HepG2 (cell line): ENCODE data around the gene FAM83C. TPM values are rescaled to one million over a fixed set of nuclear protein-coding genes. Genes with fewer than 3 reads are reported as not detected.

Experiments used
- ATAC-seq: fragments of 200-7000 bp; cut with Tn5 transposase; 3 replicates; pipeline ENCODE4 v1.9.1; 2020; ENCODE audit warnings: mild to moderate bottlenecking, moderate library complexity
- BruUV-seq: library from RNA; stranded (reverse); fragments of 400-500 nt; replicated peaks from 2 replicates; lab custom pipeline; 2021; lab: Mats Ljungman, UMichigan
- CTCF ChIA-PET: fragments of 300-600 bp; formaldehyde crosslinking; extraction: SDS; loops from one replicate; lab custom pipeline; 2021; ENCODE audit warnings: low total read pairs, inconsistent platforms, low intra/inter-chr PET ratio; lab: Yijun Ruan, JAX
- POLR2A ChIA-PET: fragments of 350-600 bp; sonication (Branson Sonifier 250); formaldehyde crosslinking; loops from one replicate; lab custom pipeline; 2020; ENCODE audit warnings: antibody characterized with exemption, inconsistent platforms; lab: Yijun Ruan, JAX
- DNase-seq: peaks from one replicate; pipeline ENCODE4 v3.0.0-alpha.2; 2015; ENCODE audit warnings: low spot score
- FAIRE-seq: peaks from 3 replicates; lab custom pipeline; 2011; peaks lifted over from hg19 to GRCh38; lab: Jason Lieb, UNC
- H2AFZ ChIP-seq: one replicate; pipeline ENCODE4 v1.6.1; 2011; ENCODE audit warnings: low read length, inconsistent platforms
- H3K27ac ChIP-seq: fragments of 300-600 bp; 3 replicates; pipeline ENCODE4 v1.8.0; 2011; ENCODE audit warnings: mixed run types, mild to moderate bottlenecking, mixed read lengths, low read length, inconsistent platforms; ENCODE audit not compliant: insufficient read depth; ENCODE audit errors: extremely low read length
- H3K27me3 ChIP-seq, 2 experiments: fragments of 200-600 bp in 1 of 2; 2 replicates in 1 of 2; 3 replicates in 1 of 2; pipeline versions ENCODE4 v1.6.0 to v1.8.0; 2011; ENCODE audit warnings: low read length in 2 of 2, mild to moderate bottlenecking in 2 of 2, moderate library complexity in 2 of 2, inconsistent platforms in 1 of 2; ENCODE audit not compliant: insufficient read depth in 2 of 2, control insufficient read depth in 1 of 2
- H3K36me3 ChIP-seq, 2 experiments: fragments of 200-600 bp in 1 of 2; replicated peaks in 1 of 2; 2 replicates in 1 of 2; 3 replicates in 1 of 2; pipeline versions ENCODE4 v1.5.1 to v1.8.0; 2011; ENCODE audit warnings: low read length in 2 of 2, inconsistent platforms in 1 of 2; ENCODE audit not compliant: insufficient read depth in 2 of 2, control insufficient read depth in 1 of 2
- H3K4me1 ChIP-seq: 2 replicates; pipeline ENCODE4 v1.5.1; 2012; ENCODE audit warnings: low read length, inconsistent platforms; ENCODE audit not compliant: insufficient read depth
- H3K4me2 ChIP-seq: 2 replicates; pipeline ENCODE4 v1.6.0; 2011; ENCODE audit warnings: low read depth, low read length, inconsistent platforms
- H3K4me3 ChIP-seq, 3 experiments: fragments of 200-600 bp in 1 of 3; sonication (generic), shearing (Covaris generic) in 1 of 3; replicated peaks in 1 of 3; 2 replicates each; pipeline ENCODE4 v1.5.1; 2011 to 2016; ENCODE audit warnings: low read length in 3 of 3, inconsistent platforms in 2 of 3, low read depth in 2 of 3, mild to moderate bottlenecking in 2 of 3, control low read depth in 1 of 3, mixed read lengths in 1 of 3; ENCODE audit not compliant: insufficient read depth in 1 of 3
- H3K79me2 ChIP-seq: one replicate; pipeline ENCODE4 v1.6.1; 2011; ENCODE audit warnings: low read length, inconsistent platforms; ENCODE audit not compliant: insufficient read depth
- H3K9ac ChIP-seq: 2 replicates; pipeline ENCODE4 v1.6.0; 2011; ENCODE audit warnings: mild to moderate bottlenecking, low read depth, low read length, inconsistent platforms; ENCODE audit not compliant: insufficient read depth
- H3K9me3 ChIP-seq: 2 replicates; pipeline ENCODE4 v1.5.1; 2012; ENCODE audit warnings: mild to moderate bottlenecking, low read length
- H4K20me1 ChIP-seq: 2 replicates; pipeline ENCODE4 v1.6.0; 2011; ENCODE audit warnings: inconsistent platforms, mild to moderate bottlenecking, low read length, moderate library complexity; ENCODE audit not compliant: insufficient read depth
- ATF1 ChIP-seq: IDR thresholded peaks from 2 replicates; pipeline ENCODE4 v1.6.1; 2016; ENCODE audit warnings: mild to moderate bottlenecking, control low read depth
- HNRNPH1 ChIP-seq: fragments of 200-400 bp; formaldehyde crosslinking; optimal IDR thresholded peaks from 2 replicates; pipeline ENCODE3; 2017; ENCODE audit warnings: mild to moderate bottlenecking, low read depth, low read length
- KMT2B ChIP-seq: IDR thresholded peaks from 2 replicates; pipeline ENCODE4 v1.6.1; 2016; ENCODE audit warnings: missing genetic modification reagents, missing compliant biosample characterization
- LBX2 ChIP-seq: sonication (generic); formaldehyde crosslinking; IDR thresholded peaks from 2 replicates; pipeline ENCODE4 v1.5.0; 2020; ENCODE audit warnings: missing genetic modification reagents, mild to moderate bottlenecking, borderline replicate concordance
- MATR3 ChIP-seq: sonication (generic); formaldehyde crosslinking; IDR thresholded peaks from 2 replicates; pipeline ENCODE4 v1.4.0; 2020; ENCODE audit warnings: missing genetic modification reagents
- PAF1 ChIP-seq: IDR thresholded peaks from 2 replicates; pipeline ENCODE4 v1.6.1; 2016; ENCODE audit warnings: missing genetic modification reagents, missing compliant biosample characterization
- RBM22 ChIP-seq: fragments of 200-400 bp; formaldehyde crosslinking; optimal IDR thresholded peaks from 2 replicates; pipeline ENCODE3; 2017; ENCODE audit warnings: mild to moderate bottlenecking, low read length, moderate library complexity
- SIX4 ChIP-seq: sonication (generic); formaldehyde crosslinking; IDR thresholded peaks from 2 replicates; pipeline ENCODE4 v1.4.0; 2020; ENCODE audit warnings: missing genetic modification reagents
- SOX13 ChIP-seq, 3 experiments: fragments of 450-650 bp in 1 of 3; sonication (generic) in 1 of 3; formaldehyde crosslinking in 1 of 3; IDR thresholded peaks in 2 of 3; conservative IDR thresholded peaks in 1 of 3; 2 replicates each; pipeline versions ENCODE4 v1.5.0 to v1.6.1; 2016 to 2020; ENCODE audit warnings: antibody characterized with exemption in 1 of 3, mild to moderate bottlenecking in 1 of 3, missing compliant biosample characterization in 1 of 3, missing genetic modification reagents in 1 of 3, moderate library complexity in 1 of 3
- USF2 ChIP-seq, 2 experiments: sonication (generic) in 1 of 2; formaldehyde crosslinking in 1 of 2; IDR thresholded peaks; 2 replicates each; pipeline versions ENCODE4 v1.5.1 to v1.6.1; 2011 to 2020; ENCODE audit warnings: borderline replicate concordance in 1 of 2, low read depth in 1 of 2, low read length in 1 of 2, mild to moderate bottlenecking in 1 of 2, missing genetic modification reagents in 1 of 2, moderate library complexity in 1 of 2
- ZEB1 ChIP-seq: IDR thresholded peaks from 2 replicates; pipeline ENCODE4 v1.6.1; 2012; ENCODE audit warnings: mild to moderate bottlenecking, low read depth, inconsistent platforms; ENCODE audit not compliant: insufficient replicate concordance
- ZNF34 ChIP-seq: sonication (generic); formaldehyde crosslinking; IDR thresholded peaks from 2 replicates; pipeline ENCODE4 v1.4.0; 2020; ENCODE audit warnings: mild to moderate bottlenecking, missing genetic modification reagents, borderline replicate concordance
- ZNF749 ChIP-seq: sonication (generic); formaldehyde crosslinking; IDR thresholded peaks from 2 replicates; pipeline ENCODE4 v1.8.0; 2022; ENCODE audit warnings: mild to moderate bottlenecking, missing genetic modification reagents, moderate library complexity, borderline replicate concordance
- WGBS: methylation state at CpG from one replicate; pipeline ENCODE4 v1.1.6; 2017; ENCODE audit warnings: low lambda C conversion rate; 5-methylcytosine and 5-hydroxymethylcytosine counted together
- in situ Hi-C: cut with HindIII; loops from 2 replicates; pipeline ENCODE4 v1.10.0; 2017; ENCODE audit warnings: low pct_unique_long_range_greater_than_20kb; ENCODE audit not compliant: extremely low pct_ligation_motif_present
- intact Hi-C: fragments of 100-400 bp; cut with micrococcal nuclease; formaldehyde crosslinking; loops from one replicate; pipeline ENCODE4 v1.10.0; 2022; ENCODE audit not compliant: unreplicated experiment
- polyA plus RNA-seq, 8 experiments: library from polyadenylated mRNA; depleted of rRNA in 3 of 8; stranded (reverse) in 7 of 8; unstranded in 1 of 8; fragments of >200 nt; fragmentation: Illumina TruSeq in 4 of 8; extraction: Trizol in 4 of 8; gene quantifications; 2 replicates each; pipeline versions ENCODE4 v1.2.1 to v1.2.3, GENCODE V29; 2011 to 2016; ENCODE audit warnings: low read depth in 4 of 8, missing spikeins in 1 of 8, mixed read lengths in 1 of 8; ENCODE audit not compliant: insufficient read depth in 1 of 8
- total RNA-seq, 5 experiments: library from RNA; depleted of rRNA; stranded (reverse); fragments of >200 nt; fragmentation: Illumina TruSeq; extraction: Trizol; gene quantifications; 2 replicates each; pipeline ENCODE4 v1.2.3, GENCODE V29; 2016; ENCODE audit warnings: low read depth in 1 of 5
- TF ChIP-seq, protein P1 (sequence below): sonication (generic); formaldehyde crosslinking; IDR thresholded peaks from 2 replicates; pipeline ENCODE4 v1.8.1; 2023; ENCODE audit warnings: mild to moderate bottlenecking, moderate library complexity, missing genetic modification reagents
- TF ChIP-seq, protein P2 (sequence below): sonication (generic); formaldehyde crosslinking; IDR thresholded peaks from 2 replicates; pipeline ENCODE4 v1.4.0; 2020; ENCODE audit warnings: missing genetic modification reagents, low read depth, mild to moderate bottlenecking, borderline replicate concordance
- TF ChIP-seq, protein P3 (sequence below): sonication (generic); formaldehyde crosslinking; IDR thresholded peaks from 2 replicates; pipeline ENCODE4 v1.8.0; 2022; ENCODE audit warnings: missing genetic modification reagents, mild to moderate bottlenecking, inconsistent platforms, borderline replicate concordance

The FAM83C gene
- total and polyA plus RNA-seq, 2 of the 13 experiments (the other 11 are each of a cell fraction or from before 2014, with no cell fraction given) = 0.04 TPM; not detected in 1

DNA sequence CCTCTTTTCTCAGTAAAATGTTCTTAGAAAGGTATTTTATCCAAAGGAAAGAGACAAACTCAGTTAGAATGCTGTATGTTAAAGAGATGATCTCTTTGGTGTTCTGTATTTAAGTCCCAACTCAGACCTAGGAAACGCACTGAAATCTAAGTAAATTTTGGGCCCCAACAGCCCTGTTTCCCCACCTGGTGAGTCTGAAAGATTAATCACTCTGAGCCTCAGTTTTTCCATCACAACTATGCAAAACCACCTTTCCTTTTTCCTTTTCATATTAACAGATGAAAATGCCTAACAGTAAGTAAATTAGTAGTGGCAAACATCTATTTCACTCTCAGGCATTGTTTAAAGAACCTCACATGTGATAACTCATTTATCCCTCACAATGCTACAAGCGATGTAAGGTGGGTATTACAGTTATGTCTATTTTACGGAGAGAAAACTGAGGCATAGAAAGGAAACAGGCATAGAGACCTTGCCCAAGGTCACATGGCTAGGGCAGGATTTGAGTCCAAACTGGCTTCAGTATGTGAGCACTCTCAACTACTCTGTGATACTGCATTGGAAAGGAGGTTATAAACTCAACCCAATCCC lies 36.0 kb upstream of the FAM83C start:
- H3K27ac ChIP-seq = peak overlapping the region; percentile 74
- CTCF ChIA-PET = interaction anchor here (1.6 to 6.9 kb wide), 2 partner anchors 24 to 111 kb away, joined by 4 to 204 read pairs; no protein-coding TSS in a partner anchor
- no peak for TF ChIP-seq PAF1 (CRISPR knock-in tag)
- TF ChIP-seq KMT2B (CRISPR knock-in tag) = no peak
- TF ChIP-seq SOX13 (IDR thresholded peaks at IDR 0.05) = no peak
- 0 out of 4 replicates have a peak, but pooled peaks of 1 of the 2 experiments have one; percentile 7 for TF ChIP-seq SOX13 (CRISPR knock-in tag; conservative IDR thresholded peaks at IDR 0.05 in 1 of 2, IDR thresholded peaks at IDR 0.05 in 1 of 2)
- TF ChIP-seq, protein P1, sequence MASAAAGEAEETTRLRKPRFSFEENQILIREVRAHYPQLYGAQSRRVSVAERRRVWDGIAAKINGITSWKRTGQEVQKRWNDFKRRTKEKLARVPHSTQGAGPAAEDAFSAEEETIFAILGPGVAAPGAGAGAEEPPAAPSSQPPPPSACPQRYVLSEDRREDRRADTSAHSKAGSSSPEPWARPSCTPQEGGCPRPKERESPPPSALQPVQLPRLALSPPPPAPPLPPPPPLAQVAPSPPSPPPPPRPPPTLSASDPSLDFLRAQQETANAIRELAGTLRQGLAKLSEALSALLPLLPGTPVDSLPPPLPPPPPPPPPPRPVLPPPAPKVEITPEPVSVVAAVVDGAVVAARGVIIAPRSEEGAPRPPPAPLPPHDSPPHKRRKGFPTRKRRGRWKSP (CRISPR knock-in tag) = 0 out of 2 replicates have a peak, but pooled peaks have one; percentile 0
- TF ChIP-seq HNRNPH1 = no peak
- TF ChIP-seq, protein P2, sequence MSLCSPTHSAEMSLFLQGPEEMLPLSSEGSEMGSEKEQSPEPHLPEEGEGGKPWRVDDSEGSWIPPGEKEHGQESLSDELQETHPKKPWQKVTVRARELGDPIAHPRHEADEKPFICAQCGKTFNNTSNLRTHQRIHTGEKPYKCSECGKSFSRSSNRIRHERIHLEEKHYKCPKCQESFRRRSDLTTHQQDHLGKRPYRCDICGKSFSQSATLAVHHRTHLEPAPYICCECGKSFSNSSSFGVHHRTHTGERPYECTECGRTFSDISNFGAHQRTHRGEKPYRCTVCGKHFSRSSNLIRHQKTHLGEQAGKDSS (CRISPR knock-in tag) = no peak
- TF ChIP-seq, protein P3, sequence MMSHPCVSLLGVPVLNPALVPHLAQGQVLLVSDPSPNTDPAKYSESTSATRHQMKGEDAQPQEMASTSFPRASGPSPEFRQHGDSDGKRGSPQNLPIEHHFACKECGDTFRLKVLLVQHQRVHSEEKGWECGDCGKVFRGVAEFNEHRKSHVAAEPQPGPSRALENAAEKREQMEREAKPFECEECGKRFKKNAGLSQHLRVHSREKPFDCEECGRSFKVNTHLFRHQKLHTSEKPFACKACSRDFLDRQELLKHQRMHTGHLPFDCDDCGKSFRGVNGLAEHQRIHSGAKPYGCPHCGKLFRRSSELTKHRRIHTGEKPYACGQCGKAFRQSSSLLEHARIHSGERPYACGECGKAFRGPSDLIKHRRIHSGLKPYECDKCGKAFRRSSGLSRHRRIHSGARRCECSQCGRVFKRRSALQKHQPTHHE (CRISPR knock-in tag) = 0 out of 2 replicates have a peak, but pooled peaks have one; percentile 15
- TF ChIP-seq SIX4 (CRISPR knock-in tag) = 0 out of 2 replicates have a peak, but pooled peaks have one; percentile 9
- no peak for TF ChIP-seq LBX2 (CRISPR knock-in tag)
- TF ChIP-seq USF2 (IDR thresholded peaks at IDR 0.05; ENCODE audit: low read depth, low read length) = 0 out of 2 replicates have a peak, but pooled peaks have one; percentile 14
- no peak; the same call in 1 of the 2 replicates for TF ChIP-seq USF2 (CRISPR knock-in tag; IDR thresholded peaks at IDR 0.05; ENCODE audit: borderline replicate concordance)
- 0 out of 2 replicates have a peak, but pooled peaks have one; percentile 17 for TF ChIP-seq ZNF749 (CRISPR knock-in tag)
- TF ChIP-seq ATF1 (CRISPR knock-in tag) = 0 out of 2 replicates have a peak, but pooled peaks have one; percentile 24
- peak; percentile 55 for TF ChIP-seq RBM22
- no peak for TF ChIP-seq ZNF34 (CRISPR knock-in tag)
- TF ChIP-seq MATR3 (CRISPR knock-in tag) = no peak
- no peak for TF ChIP-seq ZEB1

More for the DNA sequence above, 36.0 kb upstream of the FAM83C start:
- Histone ChIP-seq H4K20me1 (no peaks in the 10 kb centered on the region), H3K79me2 (no peaks in the 10 kb centered on the region), H3K4me1 (peaks cover 51% of the 10 kb centered on the region), H2AFZ (no peak overlapping the region), H3K9ac (peak overlapping the region; percentile 10; the same call in 1 of the 2 replicates), H3K4me3 (no peak overlapping the region), H3K36me3 (peaks cover 4 to 6% of the 10 kb centered on the region in 2 experiments; a peak in 2 of 5 replicates), H3K4me2 (peak overlapping the region; percentile 54), H3K27me3 (no peaks in the 10 kb centered on the region), H3K9me3 (no peaks in the 10 kb centered on the region)
- no peak for ATAC-seq
- in situ Hi-C loops (no loop called here), intact Hi-C loops (no loop called here)
- 94% methylated on average over 3 of the region's 3 CpGs for WGBS
- no peak for DNase-seq
- BruUV-seq = TSS peak; percentile 52
- FAIRE-seq = no peak
- POLR2A ChIA-PET = interaction anchor here (1.4 to 3.9 kb wide), 5 partner anchors 11 to 127 kb away, joined by 5 to 78 read pairs (median 21); partner anchors contain the start of genes CEP250 and EIF6
